DMS 273 treated with DMSO at 0.1 percent for 48 hours (cell line): Measurements from ENCODE around the gene EPHB2.

Experiments
- DNase-seq: peaks from one replicate; lab custom pipeline; 2025; lab: John Stamatoyannopoulos, UW

The EPHB2 gene

GRCh38 chr1:22803833-22804232 is 93.2 kb downstream of the EPHB2 start:
- DNase-seq: no peak

GRCh38 chr1:22804406-22804805 is 93.8 kb downstream of the EPHB2 start:
- DNase-seq: no peak

DNA sequence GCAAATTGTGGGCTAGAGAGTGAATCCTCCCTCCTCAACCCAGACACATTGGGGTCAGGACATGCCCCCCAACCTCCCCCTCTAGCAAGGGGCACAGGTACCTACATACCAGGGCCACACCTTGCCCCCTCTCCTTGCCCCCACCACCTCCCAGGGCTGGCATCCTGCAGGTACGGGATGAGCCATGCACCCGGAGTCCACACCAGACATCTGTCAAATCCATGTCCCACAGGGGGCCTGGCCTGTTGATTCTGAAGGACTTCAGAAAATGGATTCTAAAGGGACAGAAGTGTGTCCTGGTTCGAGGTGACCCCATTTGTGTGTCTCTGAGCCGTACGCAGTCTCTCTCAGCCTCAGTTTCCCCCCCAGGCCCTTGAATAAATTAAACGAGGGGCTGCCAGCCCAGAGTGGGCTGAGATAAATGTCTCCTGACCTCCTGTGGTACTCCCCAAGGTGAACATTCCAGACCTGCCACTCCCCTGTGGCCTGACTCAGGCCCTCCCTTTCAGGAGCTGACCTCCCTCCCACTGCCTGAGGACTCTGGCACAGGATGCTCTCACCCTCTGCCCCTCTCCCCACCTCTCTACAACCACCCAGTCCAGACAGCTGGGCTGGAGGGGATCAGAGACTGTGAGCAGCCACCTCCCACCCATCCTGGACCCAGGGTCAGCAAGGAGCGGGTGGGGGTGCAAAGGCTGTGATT is 94.5 kb downstream of the EPHB2 start:
- no peak for DNase-seq

DNA sequence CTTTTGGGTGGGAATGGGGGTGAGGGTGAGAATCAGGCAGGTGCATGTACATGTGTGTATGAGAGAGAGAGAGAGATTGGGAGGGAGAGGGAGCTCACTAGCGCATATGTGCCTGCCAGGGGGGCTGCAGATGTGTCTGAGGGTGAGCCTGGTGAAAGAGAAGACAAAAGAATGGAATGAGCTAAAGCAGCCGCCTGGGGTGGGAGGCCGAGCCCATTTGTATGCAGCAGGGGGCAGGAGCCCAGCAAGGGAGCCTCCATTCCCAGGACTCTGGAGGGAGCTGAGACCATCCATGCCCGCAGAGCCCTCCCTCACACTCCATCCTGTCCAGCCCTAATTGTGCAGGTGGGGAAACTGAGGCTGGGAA is 95.0 kb downstream of the EPHB2 start:
- DNase-seq: no peak

DNA sequence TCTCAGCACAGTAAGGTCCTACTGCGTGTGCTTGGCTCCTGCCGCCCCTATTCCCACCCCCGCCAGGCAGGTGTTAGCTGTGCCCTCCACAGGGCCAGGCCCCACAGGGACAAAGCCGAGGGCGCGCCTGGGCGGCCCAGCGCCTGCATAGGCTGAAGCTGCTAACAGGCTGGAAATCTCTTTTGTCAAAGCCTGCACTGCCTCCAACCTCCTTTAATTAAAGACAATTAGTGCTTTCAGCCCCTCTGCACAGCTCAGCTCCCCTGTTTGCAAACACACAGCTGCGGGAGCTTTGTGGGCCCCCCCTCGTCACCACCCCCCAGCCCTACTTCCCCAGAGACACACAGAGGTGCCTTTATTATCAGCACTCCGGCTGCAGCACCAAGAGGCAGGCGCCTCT is 95.9 kb downstream of the EPHB2 start:
- no peak for DNase-seq

GRCh38 chr1:22807340-22807739 is 96.7 kb downstream of the EPHB2 start:
- no peak for DNase-seq

DNA sequence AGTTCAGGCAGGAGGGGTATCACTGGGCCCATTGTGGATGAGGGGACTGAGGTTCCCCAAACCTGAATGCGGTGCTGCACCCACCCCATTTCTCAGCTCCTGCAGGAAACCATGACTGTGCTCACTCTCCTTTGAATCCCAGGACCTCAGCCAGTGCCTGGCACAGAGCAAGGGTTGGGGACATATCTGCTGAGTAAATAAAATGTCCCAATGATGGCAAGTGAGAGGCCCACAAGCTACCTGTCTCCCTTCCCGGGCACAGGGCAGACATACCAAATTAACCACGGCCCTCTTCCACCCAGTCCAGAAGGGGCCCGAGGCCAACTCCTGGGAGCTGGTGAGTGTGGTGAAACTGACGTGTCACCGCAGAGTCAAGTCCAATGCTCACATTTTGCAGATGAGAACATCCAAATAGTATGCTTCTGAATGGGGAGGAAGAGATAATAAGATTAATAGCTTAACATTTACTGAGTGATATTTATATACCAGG is 97.6 kb downstream of the EPHB2 start:
- DNase-seq: no peak

- DNase-seq: peak; percentile 35
These were observed 98.2 kb downstream of the EPHB2 start for GRCh38 chr1:22808676-22809483.

DNA sequence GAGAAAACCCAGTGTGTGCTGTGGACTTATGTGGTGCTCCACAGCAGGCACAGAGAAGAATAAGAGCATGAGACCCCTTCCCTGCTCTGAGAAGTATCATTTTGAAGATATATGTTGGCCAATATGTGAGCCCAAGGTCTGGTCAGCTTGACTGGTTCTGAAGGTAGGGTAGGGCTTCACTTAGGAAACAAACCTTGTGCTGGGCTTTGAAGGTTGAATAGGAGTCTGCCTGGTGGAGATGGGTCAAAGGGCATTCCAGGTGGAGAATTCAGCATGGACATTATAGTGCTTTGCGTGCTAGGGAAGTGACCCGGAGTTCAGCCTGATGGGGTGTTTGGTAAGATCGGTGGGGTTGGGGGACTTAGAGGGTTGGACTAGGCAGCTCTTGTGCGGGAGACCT is 99.1 kb downstream of the EPHB2 start:
- DNase-seq: no peak

GRCh38 chr1:22810378-22810777 is 99.7 kb downstream of the EPHB2 start:
- no peak for DNase-seq

DNA sequence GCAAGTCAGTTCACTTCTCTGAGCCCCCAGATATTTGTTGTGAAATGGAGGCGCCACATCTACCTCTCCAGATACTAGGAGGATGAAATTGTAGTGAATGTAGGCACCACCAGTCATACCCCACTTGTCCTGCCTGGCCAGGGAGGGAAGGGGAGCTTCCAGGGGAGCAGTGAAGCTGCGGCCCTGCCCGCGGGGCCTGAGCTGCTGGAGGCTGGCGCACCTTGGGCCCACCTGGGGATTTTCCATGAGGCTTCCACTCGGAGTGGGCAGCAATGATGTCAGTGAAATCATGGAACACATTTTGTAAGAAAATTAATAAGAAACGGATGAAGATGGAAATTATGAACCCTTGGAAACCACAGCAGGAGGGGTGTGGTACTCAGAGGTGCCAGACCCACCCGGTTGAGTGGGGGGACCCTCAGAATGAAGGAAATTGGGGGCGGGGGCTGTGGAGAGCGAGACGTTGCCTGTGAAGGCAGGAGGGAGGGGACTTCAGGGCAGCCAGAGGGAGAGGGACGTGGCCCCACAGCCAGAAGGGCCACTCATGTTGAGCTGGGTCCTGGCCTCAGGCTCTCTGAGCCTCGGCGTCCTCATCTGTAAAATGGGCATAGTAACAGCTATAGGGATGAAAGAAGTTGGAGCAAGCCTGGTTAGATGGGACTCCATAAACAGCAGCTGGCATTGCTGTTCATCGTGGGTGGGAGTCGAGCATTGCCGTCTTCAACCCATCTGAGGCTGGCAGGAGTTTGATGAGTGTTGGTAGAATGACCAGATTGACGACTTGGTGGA is 101.6 kb downstream of the EPHB2 start:
- no peak for DNase-seq

- DNase-seq: no peak
These were observed 102.6 kb downstream of the EPHB2 start for GRCh38 chr1:22812993-22813790.

GRCh38 chr1:22814176-22815042 is 103.8 kb downstream of the EPHB2 start:
- DNase-seq: no peak

DNA sequence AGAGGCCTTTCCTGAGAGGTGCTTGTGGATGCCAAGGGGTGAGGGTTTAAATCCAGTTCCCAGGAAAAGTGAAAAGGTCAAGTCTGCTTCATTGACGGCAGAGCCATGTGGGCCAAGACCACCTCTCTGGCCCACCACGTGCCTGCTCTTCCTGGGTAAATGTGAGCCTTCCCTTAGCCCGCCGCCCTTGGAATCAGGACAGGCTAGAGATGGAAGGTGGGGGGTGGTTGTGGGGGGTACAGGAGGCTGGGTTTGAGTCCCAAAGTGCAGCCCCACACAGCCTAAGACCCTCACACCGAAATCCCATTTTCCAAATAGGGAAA is 104.4 kb downstream of the EPHB2 start:
- DNase-seq: no peak

DNA sequence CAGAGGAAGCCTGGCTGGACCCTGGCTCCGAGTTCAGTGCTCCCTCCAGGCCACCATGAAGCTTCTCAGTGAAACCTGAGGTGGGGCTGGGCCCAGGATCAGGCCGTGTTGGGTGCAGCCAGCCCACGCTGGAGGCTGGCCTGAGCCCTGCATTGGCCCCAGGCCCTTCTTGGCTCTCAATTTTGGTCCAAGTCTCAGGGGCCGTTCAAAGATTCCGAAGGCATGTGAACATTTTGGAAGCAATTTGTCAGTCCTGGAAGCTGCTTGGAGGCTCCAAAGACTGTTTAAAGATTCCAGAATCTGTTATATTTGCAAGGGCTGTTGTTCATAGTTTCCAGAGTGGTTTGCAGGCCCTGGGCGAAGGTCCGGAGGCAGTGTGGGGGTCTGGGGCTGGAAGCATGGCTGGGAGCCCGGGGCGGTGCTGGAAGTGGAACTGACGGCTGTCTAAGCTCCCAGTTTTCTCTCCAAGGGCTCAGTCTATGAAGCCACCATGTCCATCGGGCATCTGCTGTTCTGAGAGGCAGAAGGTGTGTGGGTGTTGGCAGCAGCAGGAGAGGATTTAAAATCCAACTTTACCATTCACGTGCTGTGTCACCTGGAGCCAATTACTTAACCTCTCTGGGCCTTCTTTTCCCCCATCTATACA is 104.9 kb downstream of the EPHB2 start:
- DNase-seq: no peak

GRCh38 chr1:22816067-22816775 is 105.6 kb downstream of the EPHB2 start:
- DNase-seq: no peak

GRCh38 chr1:22816803-22817202 is 106.2 kb downstream of the EPHB2 start:
- no peak for DNase-seq

DNA sequence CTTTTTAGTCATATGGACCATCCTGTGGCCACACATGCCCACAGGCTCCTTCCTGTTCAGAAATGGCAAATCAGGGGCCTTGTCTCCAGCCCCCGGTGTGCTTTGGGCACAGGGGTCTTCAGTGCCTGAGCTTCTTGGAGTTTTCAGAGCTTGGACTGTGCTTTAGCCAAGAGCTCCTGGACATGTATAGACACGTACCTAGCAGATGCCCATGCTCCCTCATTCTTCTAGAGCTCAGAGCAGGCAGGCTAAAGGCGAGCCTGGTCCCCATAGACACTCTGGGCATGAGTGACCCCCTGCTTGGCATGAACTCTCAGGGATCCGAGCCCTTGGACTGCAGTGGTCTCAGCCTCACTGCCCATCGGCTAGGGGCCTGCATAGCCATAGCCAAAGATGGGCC is 106.8 kb downstream of the EPHB2 start:
- DNase-seq: no peak

DNA sequence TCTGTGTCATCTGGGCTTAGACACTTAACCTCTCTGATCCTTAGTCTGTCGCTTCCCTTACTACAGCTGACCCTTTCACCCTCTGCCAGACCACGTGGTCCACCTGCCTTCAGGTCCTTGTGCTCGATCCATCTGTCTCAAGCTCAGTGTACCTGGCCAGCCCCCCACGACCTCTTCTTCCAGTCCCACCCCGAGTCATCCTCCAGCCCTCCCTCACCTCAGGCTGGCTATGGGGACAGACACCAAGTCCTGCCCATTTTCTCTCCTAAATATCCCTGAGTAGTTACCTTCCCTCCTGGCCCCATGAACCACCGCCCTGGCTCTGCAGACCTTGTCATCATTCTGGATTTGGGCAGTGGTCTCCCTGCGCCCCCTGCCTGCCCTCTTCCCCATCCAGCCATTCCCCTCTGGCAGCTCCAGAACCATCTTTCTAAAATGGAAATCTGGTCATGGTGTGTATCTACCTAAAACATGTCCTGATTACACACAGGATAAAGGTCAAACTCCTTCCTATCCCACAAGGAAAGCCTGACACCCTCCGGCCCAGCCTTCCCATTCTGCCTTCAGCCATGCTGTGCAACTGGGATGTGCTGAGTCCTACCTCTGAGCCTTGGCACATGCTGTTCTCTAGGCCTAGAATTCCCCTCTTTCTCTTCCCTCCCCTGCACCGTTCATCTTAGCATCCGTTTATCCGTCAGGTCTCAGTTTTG is 107.6 kb downstream of the EPHB2 start:
- no peak for DNase-seq
